Measurements from ENCODE around the gene CD83.
"Not testable (repeated sequence)": the region's sequence is repeated elsewhere in the genome, so short reads cannot be mapped to it uniquely, and the experiment has no call there.

DNA sequence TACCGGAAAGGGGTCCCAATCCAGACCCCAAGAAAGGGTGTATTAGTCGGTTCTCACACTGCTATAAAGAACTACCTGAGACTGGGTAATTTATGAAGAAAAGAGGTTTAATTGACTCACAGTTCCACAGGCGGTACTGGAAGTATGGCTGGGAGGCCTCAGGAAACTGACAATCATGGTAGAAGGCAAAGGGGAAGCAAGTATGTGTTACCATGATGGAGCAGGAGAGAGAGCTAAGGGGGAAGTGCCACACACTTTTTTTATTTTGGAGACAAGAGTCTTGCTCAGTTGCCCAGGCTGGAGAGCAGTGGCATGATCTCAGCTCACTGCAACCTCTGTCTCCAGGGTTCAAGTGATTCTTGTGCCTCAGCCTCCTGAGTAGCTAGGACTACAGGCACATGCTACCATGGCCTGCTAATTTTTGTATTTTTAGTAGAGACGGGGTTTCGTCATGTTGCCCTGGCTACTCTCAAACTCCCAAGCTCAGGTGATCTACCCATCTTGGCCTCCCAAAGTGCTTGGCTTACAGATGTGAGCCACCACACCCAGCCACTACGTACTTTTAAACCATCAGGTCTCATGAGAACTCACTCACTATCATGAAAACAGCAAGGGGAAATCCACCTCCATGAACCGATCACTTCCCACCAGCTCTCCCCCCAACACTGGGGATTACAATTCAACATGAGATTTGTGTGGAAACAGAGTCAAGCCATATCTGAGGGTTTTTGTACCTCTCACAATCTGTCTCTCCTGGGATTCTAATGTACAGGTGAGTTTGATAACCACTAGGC is 43.8 kb upstream of the CD83 start:
- TF ChIP-seq, protein P1, sequence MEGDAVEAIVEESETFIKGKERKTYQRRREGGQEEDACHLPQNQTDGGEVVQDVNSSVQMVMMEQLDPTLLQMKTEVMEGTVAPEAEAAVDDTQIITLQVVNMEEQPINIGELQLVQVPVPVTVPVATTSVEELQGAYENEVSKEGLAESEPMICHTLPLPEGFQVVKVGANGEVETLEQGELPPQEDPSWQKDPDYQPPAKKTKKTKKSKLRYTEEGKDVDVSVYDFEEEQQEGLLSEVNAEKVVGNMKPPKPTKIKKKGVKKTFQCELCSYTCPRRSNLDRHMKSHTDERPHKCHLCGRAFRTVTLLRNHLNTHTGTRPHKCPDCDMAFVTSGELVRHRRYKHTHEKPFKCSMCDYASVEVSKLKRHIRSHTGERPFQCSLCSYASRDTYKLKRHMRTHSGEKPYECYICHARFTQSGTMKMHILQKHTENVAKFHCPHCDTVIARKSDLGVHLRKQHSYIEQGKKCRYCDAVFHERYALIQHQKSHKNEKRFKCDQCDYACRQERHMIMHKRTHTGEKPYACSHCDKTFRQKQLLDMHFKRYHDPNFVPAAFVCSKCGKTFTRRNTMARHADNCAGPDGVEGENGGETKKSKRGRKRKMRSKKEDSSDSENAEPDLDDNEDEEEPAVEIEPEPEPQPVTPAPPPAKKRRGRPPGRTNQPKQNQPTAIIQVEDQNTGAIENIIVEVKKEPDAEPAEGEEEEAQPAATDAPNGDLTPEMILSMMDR (IDR thresholded peaks at IDR 0.05; ENCODE audit: poor library complexity): not testable (repeated sequence)
- not testable (repeated sequence) for TF ChIP-seq EZH2phosphoT487 (IDR thresholded peaks at IDR 0.05; ENCODE audit: low read depth, severe bottlenecking, unreplicated experiment); EZH2 (IDR thresholded peaks at IDR 0.05; ENCODE audit: borderline replicate concordance)

Measured in hepatocyte (in vitro differentiated cells).